GM23338 (cell line): ENCODE measurements around the gene CASK. TPM values are rescaled to one million over a fixed set of nuclear protein-coding genes. Genes with fewer than 3 reads are reported as not detected.

ENCODE experiments used
- CREB1 ChIP-seq: fragments of 250-450 bp; sonication (Bioruptor Pico); IDR thresholded peaks from 2 replicates; pipeline ENCODE4 v1.5.0; 2020; ENCODE audit warnings: low read depth, mild to moderate bottlenecking, moderate library complexity
- EZH2 ChIP-seq: fragments of 200-600 bp; sonication (generic); IDR thresholded peaks from one replicate; pipeline ENCODE4 v1.8.0; 2017; ENCODE audit warnings: antibody characterized with exemption, mild to moderate bottlenecking, low read depth; ENCODE audit not compliant: unreplicated experiment
- EZH2phosphoT487 ChIP-seq: fragments of 200-600 bp; sonication (generic); IDR thresholded peaks from one replicate; pipeline ENCODE4 v1.8.1; 2018; ENCODE audit warnings: antibody characterized with exemption; ENCODE audit not compliant: unreplicated experiment
- POLR2AphosphoS5 ChIP-seq: IDR thresholded peaks from 2 replicates; pipeline ENCODE4 v1.6.1; 2016; ENCODE audit warnings: antibody characterized with exemption, low read depth
- STAT1 ChIP-seq: IDR thresholded peaks from one replicate; pipeline ENCODE4 v1.6.1; 2016; ENCODE audit warnings: antibody characterized with exemption; ENCODE audit not compliant: unreplicated experiment
- polyA plus RNA-seq: library from polyadenylated mRNA; unstranded; fragments of >200 nt; fragmentation: Nextera tagmentation; extraction: Ambion mirVana; gene quantifications from 2 replicates; pipeline ENCODE4 v1.2.1, GENCODE V29; 2016
- total RNA-seq: library from RNA; depleted of rRNA; stranded (reverse); fragments of >200 nt; shearing (Covaris generic); gene quantifications from 2 replicates; pipeline ENCODE4 v1.2.3, GENCODE V29; 2014
- TF ChIP-seq, protein P1 (sequence below): fragments of 250-450 bp; sonication (Bioruptor Pico); IDR thresholded peaks from 2 replicates; pipeline ENCODE4 v1.5.0; 2020; ENCODE audit warnings: mild to moderate bottlenecking, moderate library complexity
- TF ChIP-seq, protein P2 (sequence below): IDR thresholded peaks from 2 replicates; pipeline ENCODE4 v1.6.1; 2016; ENCODE audit warnings: antibody characterized with exemption
- TF ChIP-seq, protein P3 (sequence below), 2 experiments: fragments of 200-600 bp in 1 of 2; sonication (generic) in 1 of 2; conservative IDR thresholded peaks; 2 replicates each; pipeline versions ENCODE4 v1.5.1 to v1.6.1; 2016 to 2017; ENCODE audit warnings: antibody characterized with exemption in 2 of 2, low read depth in 2 of 2, mild to moderate bottlenecking in 2 of 2, moderate library complexity in 1 of 2

The CASK gene
- total and polyA plus RNA-seq, 2 experiments from 2014 or later: 15.3 to 44.4 TPM

GRCh38 chrX:41737065-41737464 is 186.3 kb downstream of the CASK start (continued):
- TF ChIP-seq, protein P1, sequence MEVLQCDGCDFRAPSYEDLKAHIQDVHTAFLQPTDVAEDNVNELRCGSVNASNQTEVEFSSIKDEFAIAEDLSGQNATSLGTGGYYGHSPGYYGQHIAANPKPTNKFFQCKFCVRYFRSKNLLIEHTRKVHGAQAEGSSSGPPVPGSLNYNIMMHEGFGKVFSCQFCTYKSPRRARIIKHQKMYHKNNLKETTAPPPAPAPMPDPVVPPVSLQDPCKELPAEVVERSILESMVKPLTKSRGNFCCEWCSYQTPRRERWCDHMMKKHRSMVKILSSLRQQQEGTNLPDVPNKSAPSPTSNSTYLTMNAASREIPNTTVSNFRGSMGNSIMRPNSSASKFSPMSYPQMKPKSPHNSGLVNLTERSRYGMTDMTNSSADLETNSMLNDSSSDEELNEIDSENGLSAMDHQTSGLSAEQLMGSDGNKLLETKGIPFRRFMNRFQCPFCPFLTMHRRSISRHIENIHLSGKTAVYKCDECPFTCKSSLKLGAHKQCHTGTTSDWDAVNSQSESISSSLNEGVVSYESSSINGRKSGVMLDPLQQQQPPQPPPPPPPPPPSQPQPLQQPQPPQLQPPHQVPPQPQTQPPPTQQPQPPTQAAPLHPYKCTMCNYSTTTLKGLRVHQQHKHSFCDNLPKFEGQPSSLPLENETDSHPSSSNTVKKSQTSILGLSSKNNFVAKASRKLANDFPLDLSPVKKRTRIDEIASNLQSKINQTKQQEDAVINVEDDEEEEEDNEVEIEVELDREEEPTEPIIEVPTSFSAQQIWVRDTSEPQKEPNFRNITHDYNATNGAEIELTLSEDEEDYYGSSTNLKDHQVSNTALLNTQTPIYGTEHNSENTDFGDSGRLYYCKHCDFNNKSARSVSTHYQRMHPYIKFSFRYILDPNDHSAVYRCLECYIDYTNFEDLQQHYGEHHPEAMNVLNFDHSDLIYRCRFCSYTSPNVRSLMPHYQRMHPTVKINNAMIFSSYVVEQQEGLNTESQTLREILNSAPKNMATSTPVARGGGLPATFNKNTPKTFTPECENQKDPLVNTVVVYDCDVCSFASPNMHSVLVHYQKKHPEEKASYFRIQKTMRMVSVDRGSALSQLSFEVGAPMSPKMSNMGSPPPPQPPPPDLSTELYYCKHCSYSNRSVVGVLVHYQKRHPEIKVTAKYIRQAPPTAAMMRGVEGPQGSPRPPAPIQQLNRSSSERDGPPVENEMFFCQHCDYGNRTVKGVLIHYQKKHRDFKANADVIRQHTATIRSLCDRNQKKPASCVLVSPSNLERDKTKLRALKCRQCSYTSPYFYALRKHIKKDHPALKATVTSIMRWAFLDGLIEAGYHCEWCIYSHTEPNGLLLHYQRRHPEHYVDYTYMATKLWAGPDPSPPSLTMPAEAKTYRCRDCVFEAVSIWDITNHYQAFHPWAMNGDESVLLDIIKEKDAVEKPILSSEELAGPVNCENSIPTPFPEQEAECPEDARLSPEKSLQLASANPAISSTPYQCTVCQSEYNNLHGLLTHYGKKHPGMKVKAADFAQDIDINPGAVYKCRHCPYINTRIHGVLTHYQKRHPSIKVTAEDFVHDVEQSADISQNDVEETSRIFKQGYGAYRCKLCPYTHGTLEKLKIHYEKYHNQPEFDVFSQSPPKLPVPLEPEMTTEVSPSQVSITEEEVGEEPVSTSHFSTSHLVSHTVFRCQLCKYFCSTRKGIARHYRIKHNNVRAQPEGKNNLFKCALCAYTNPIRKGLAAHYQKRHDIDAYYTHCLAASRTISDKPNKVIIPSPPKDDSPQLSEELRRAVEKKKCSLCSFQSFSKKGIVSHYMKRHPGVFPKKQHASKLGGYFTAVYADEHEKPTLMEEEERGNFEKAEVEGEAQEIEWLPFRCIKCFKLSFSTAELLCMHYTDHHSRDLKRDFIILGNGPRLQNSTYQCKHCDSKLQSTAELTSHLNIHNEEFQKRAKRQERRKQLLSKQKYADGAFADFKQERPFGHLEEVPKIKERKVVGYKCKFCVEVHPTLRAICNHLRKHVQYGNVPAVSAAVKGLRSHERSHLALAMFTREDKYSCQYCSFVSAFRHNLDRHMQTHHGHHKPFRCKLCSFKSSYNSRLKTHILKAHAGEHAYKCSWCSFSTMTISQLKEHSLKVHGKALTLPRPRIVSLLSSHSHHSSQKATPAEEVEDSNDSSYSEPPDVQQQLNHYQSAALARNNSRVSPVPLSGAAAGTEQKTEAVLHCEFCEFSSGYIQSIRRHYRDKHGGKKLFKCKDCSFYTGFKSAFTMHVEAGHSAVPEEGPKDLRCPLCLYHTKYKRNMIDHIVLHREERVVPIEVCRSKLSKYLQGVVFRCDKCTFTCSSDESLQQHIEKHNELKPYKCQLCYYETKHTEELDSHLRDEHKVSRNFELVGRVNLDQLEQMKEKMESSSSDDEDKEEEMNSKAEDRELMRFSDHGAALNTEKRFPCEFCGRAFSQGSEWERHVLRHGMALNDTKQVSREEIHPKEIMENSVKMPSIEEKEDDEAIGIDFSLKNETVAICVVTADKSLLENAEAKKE: no peak
- TF ChIP-seq, protein P2, sequence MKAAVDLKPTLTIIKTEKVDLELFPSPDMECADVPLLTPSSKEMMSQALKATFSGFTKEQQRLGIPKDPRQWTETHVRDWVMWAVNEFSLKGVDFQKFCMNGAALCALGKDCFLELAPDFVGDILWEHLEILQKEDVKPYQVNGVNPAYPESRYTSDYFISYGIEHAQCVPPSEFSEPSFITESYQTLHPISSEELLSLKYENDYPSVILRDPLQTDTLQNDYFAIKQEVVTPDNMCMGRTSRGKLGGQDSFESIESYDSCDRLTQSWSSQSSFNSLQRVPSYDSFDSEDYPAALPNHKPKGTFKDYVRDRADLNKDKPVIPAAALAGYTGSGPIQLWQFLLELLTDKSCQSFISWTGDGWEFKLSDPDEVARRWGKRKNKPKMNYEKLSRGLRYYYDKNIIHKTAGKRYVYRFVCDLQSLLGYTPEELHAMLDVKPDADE: no peak
- TF ChIP-seq POLR2AphosphoS5: no peak
- TF ChIP-seq EZH2: no peak
- no peak for TF ChIP-seq EZH2phosphoT487
- TF ChIP-seq, protein P3, sequence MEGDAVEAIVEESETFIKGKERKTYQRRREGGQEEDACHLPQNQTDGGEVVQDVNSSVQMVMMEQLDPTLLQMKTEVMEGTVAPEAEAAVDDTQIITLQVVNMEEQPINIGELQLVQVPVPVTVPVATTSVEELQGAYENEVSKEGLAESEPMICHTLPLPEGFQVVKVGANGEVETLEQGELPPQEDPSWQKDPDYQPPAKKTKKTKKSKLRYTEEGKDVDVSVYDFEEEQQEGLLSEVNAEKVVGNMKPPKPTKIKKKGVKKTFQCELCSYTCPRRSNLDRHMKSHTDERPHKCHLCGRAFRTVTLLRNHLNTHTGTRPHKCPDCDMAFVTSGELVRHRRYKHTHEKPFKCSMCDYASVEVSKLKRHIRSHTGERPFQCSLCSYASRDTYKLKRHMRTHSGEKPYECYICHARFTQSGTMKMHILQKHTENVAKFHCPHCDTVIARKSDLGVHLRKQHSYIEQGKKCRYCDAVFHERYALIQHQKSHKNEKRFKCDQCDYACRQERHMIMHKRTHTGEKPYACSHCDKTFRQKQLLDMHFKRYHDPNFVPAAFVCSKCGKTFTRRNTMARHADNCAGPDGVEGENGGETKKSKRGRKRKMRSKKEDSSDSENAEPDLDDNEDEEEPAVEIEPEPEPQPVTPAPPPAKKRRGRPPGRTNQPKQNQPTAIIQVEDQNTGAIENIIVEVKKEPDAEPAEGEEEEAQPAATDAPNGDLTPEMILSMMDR (conservative IDR thresholded peaks at IDR 0.05; ENCODE audit: low read depth in 2 of 2): no peak
- no peak for TF ChIP-seq STAT1
- TF ChIP-seq CREB1 (CRISPR knock-in tag): no peak
